ENCODE results near the gene TMEM97. TPM values are rescaled to one million over a fixed set of nuclear protein-coding genes. Genes with fewer than 3 reads are reported as not detected.
A peak's percentile ranks its signal among the peaks of the same experiment; 100 is the strongest.

TMEM97 gene
- total and polyA plus RNA-seq, 2 experiments from 2014 or later = 63.6 to 66.9 TPM

GRCh38 chr17:28317099-28317965 is 1.7 kb upstream of the TMEM97 start:
- no peaks in the 10 kb centered on the region for H3K27me3 ChIP-seq

GRCh38 chr17:28317966-28318758 is 838 bp upstream of the TMEM97 start:
- Histone ChIP-seq H3K4me2 (peak overlapping the region; percentile 84), H3K36me3 (replicated peaks; ENCODE audit: insufficient read depth, low read depth) (no peaks in the 10 kb centered on the region), H4K20me1 (ENCODE audit: insufficient read depth, poor library complexity, severe bottlenecking) (no peaks in the 10 kb centered on the region), H3K9me3 (ENCODE audit: low read depth) (no peaks in the 10 kb centered on the region), H3K4me3 (peak overlapping the region; percentile 28), H2AFZ (peak overlapping the region; percentile 79), H3K79me2 (peaks cover 35% of the 10 kb centered on the region), H3K27me3 (no peaks in the 10 kb centered on the region), H3K9me2 (replicated peaks; ENCODE audit: insufficient read depth) (no peaks in the 10 kb centered on the region), H3K4me1 (ENCODE audit: insufficient read depth) (peaks cover 23% of the 10 kb centered on the region), H3K27ac (peak overlapping the region; percentile 17)
- no peak for TF ChIP-seq CTCF (IDR thresholded peaks at IDR 0.05; ENCODE audit: poor library complexity)
- TF ChIP-seq EZH2phosphoT487 (IDR thresholded peaks at IDR 0.05; ENCODE audit: low read depth, severe bottlenecking, unreplicated experiment) = no peak
- no peak for TF ChIP-seq EZH2 (IDR thresholded peaks at IDR 0.05; ENCODE audit: borderline replicate concordance)
- DNase-seq (ENCODE audit: low spot score) = no peak
- 8% methylated on average over 40 of the region's 40 CpGs for WGBS (ENCODE audit: low lambda C conversion rate, missing lambda C conversion rate)

More at GRCh38 chr17:28317099-28317965, 1.7 kb upstream of the TMEM97 start:
- Histone ChIP-seq H3K79me2 (peaks cover 27% of the 10 kb centered on the region), H3K27ac (no peak overlapping the region), H4K20me1 (ENCODE audit: insufficient read depth, poor library complexity, severe bottlenecking) (no peaks in the 10 kb centered on the region), H3K36me3 (replicated peaks; ENCODE audit: insufficient read depth, low read depth) (no peaks in the 10 kb centered on the region), H2AFZ (no peak overlapping the region), H3K9me3 (ENCODE audit: low read depth) (no peaks in the 10 kb centered on the region), H3K4me2 (peak overlapping the region; percentile 84), H3K4me3 (no peak overlapping the region), H3K4me1 (ENCODE audit: insufficient read depth) (peaks cover 23% of the 10 kb centered on the region), H3K9me2 (replicated peaks; ENCODE audit: insufficient read depth) (no peaks in the 10 kb centered on the region)
- TF ChIP-seq CTCF (IDR thresholded peaks at IDR 0.05; ENCODE audit: poor library complexity) (no peak), EZH2phosphoT487 (IDR thresholded peaks at IDR 0.05; ENCODE audit: low read depth, severe bottlenecking, unreplicated experiment) (no peak)
- WGBS (ENCODE audit: low lambda C conversion rate, missing lambda C conversion rate) = 89% methylated on average over 21 of the region's 21 CpGs
- no peak for DNase-seq (ENCODE audit: low spot score)

GRCh38 chr17:28319598-28319935 is 567 bp downstream of the TMEM97 start:
- 2% methylated on average over 7 of the region's 7 CpGs for WGBS (ENCODE audit: low lambda C conversion rate, missing lambda C conversion rate)
- Histone ChIP-seq H3K4me1 (ENCODE audit: insufficient read depth) (peaks cover 30% of the 10 kb centered on the region), H2AFZ (peak overlapping the region; percentile 85), H3K4me3 (peak overlapping the region; percentile 55), H3K27me3 (no peaks in the 10 kb centered on the region), H3K36me3 (replicated peaks; ENCODE audit: insufficient read depth, low read depth) (no peaks in the 10 kb centered on the region), H3K4me2 (peak overlapping the region; percentile 84), H3K9me3 (ENCODE audit: low read depth) (no peaks in the 10 kb centered on the region), H4K20me1 (ENCODE audit: insufficient read depth, poor library complexity, severe bottlenecking) (no peaks in the 10 kb centered on the region), H3K9me2 (replicated peaks; ENCODE audit: insufficient read depth) (no peaks in the 10 kb centered on the region), H3K79me2 (peaks cover 48% of the 10 kb centered on the region), H3K27ac (peak overlapping the region; percentile 86)
- TF ChIP-seq CTCF (IDR thresholded peaks at IDR 0.05; ENCODE audit: poor library complexity) (no peak), EZH2 (IDR thresholded peaks at IDR 0.05; ENCODE audit: borderline replicate concordance) (no peak), EZH2phosphoT487 (IDR thresholded peaks at IDR 0.05; ENCODE audit: low read depth, severe bottlenecking, unreplicated experiment) (no peak)
- DNase-seq (ENCODE audit: low spot score) = no peak

All from hepatocyte (in vitro differentiated cells).